HG03066 (cell line): Measurements from ENCODE around the gene TP53BP1.
"Not testable (repeated sequence)": the region's sequence is repeated elsewhere in the genome, so short reads cannot be mapped to it uniquely, and the experiment has no call there.

Source experiments
- ATAC-seq: cut with Tn5 transposase; IDR thresholded peaks from one replicate; pipeline ENCODE4 v1.9.1; 2021; ENCODE audit warnings: low read depth; ENCODE audit not compliant: unreplicated experiment

TP53BP1 gene

GRCh38 chr15:43492673-43493601 lies at the start of gene TP53BP1:
TP53BP1 (minus strand) TSS chr15:43493156; CDS start chr15:43493043, 113 bp downstream.
- ATAC-seq: peak; percentile 99

GRCh38 chr15:43541785-43542184 lies 48.8 kb upstream of the TP53BP1 start:
- ATAC-seq: no peak

- ATAC-seq: no peak
Observed at GRCh38 chr15:43538091-43538490, 45.1 kb upstream of the TP53BP1 start.

- no peak for ATAC-seq
Observed at GRCh38 chr15:43534897-43535296, 41.9 kb upstream of the TP53BP1 start.

- not testable (repeated sequence) for ATAC-seq
Observed at GRCh38 chr15:43532826-43533225, 39.9 kb upstream of the TP53BP1 start.

- ATAC-seq: no peak
Observed at GRCh38 chr15:43531018-43531670, 38.2 kb upstream of the TP53BP1 start.

- no peak for ATAC-seq
Observed at GRCh38 chr15:43529587-43530345, 36.8 kb upstream of the TP53BP1 start.

- no peak for ATAC-seq
Observed at GRCh38 chr15:43529141-43529540, 36.2 kb upstream of the TP53BP1 start.

- ATAC-seq: no peak
Observed at GRCh38 chr15:43528542-43529007, 35.6 kb upstream of the TP53BP1 start.

- ATAC-seq: no peak
Observed at GRCh38 chr15:43527802-43528541, 35.0 kb upstream of the TP53BP1 start.

GRCh38 chr15:43527016-43527801 lies 34.3 kb upstream of the TP53BP1 start:
- no peak for ATAC-seq

GRCh38 chr15:43526261-43526930 lies 33.4 kb upstream of the TP53BP1 start:
- no peak for ATAC-seq

GRCh38 chr15:43525131-43525530 lies 32.2 kb upstream of the TP53BP1 start:
- no peak for ATAC-seq

GRCh38 chr15:43524254-43524845 lies 31.4 kb upstream of the TP53BP1 start:
- ATAC-seq: no peak

GRCh38 chr15:43523646-43524045 lies 30.7 kb upstream of the TP53BP1 start:
- ATAC-seq: no peak

GRCh38 chr15:43522247-43522646 lies 29.3 kb upstream of the TP53BP1 start:
- no peak for ATAC-seq

- ATAC-seq: no peak
Observed at GRCh38 chr15:43521419-43521818, 28.5 kb upstream of the TP53BP1 start.

GRCh38 chr15:43520138-43520537 lies 27.2 kb upstream of the TP53BP1 start:
- ATAC-seq: no peak
